ENCODE measurements around the gene ELMOD1.

The ELMOD1 gene

GRCh38 chr11:107660066-107660465, 69.1 kb downstream of the ELMOD1 start:
- H3K79me2 ChIP-seq (ENCODE audit: insufficient read depth, low read length): no peaks in the 10 kb centered on the region
- H3K4me3 ChIP-seq (ENCODE audit: insufficient read depth, low read length, poor library complexity, severe bottlenecking): no peak overlapping the region
- H3K27me3 ChIP-seq (ENCODE audit: low read length): no peaks in the 10 kb centered on the region
- no peaks in the 10 kb centered on the region for H3K36me3 ChIP-seq (ENCODE audit: low read length)
- TF ChIP-seq EZH2phosphoT487 (conservative IDR thresholded peaks at IDR 0.05; ENCODE audit: low read length) (no peak), CTCF (IDR thresholded peaks at IDR 0.05; ENCODE audit: insufficient read depth, low read length, poor library complexity, severe bottlenecking) (no peak)
- no peak overlapping the region for H3K4me2 ChIP-seq (ENCODE audit: low read depth, low read length, poor library complexity, severe bottlenecking)
- H3K9ac ChIP-seq (ENCODE audit: low read length): no peak overlapping the region
- H3K27ac ChIP-seq (ENCODE audit: low read depth, low read length): no peak overlapping the region
- no peaks in the 10 kb centered on the region for H4K20me1 ChIP-seq (ENCODE audit: low read depth, low read length)
- H3K9me3 ChIP-seq (ENCODE audit: insufficient read depth, low read length): no peaks in the 10 kb centered on the region
- no peaks in the 10 kb centered on the region for H3K9me2 ChIP-seq (replicated peaks; ENCODE audit: insufficient read depth, low read length)
- H3F3A ChIP-seq (ENCODE audit: insufficient read depth): no peaks in the 10 kb centered on the region
- no peak overlapping the region for H2AFZ ChIP-seq (ENCODE audit: low read depth, low read length, severe bottlenecking)

- H3K27ac ChIP-seq (ENCODE audit: low read depth, low read length): no peak overlapping the region
- no peaks in the 10 kb centered on the region for H3K9me2 ChIP-seq (replicated peaks; ENCODE audit: insufficient read depth, low read length)
- no peaks in the 10 kb centered on the region for H3F3A ChIP-seq (ENCODE audit: insufficient read depth)
- no peaks in the 10 kb centered on the region for H4K20me1 ChIP-seq (ENCODE audit: low read depth, low read length)
- H3K79me2 ChIP-seq (ENCODE audit: insufficient read depth, low read length): no peaks in the 10 kb centered on the region
- H3K36me3 ChIP-seq (ENCODE audit: low read length): no peaks in the 10 kb centered on the region
- H3K4me2 ChIP-seq (ENCODE audit: low read depth, low read length, poor library complexity, severe bottlenecking): no peak overlapping the region
- H3K9me3 ChIP-seq (ENCODE audit: insufficient read depth, low read length): no peaks in the 10 kb centered on the region
- no peak overlapping the region for H2AFZ ChIP-seq (ENCODE audit: low read depth, low read length, severe bottlenecking)
- no peak overlapping the region for H3K4me3 ChIP-seq (ENCODE audit: insufficient read depth, low read length, poor library complexity, severe bottlenecking)
- no peaks in the 10 kb centered on the region for H3K27me3 ChIP-seq (ENCODE audit: low read length)
- no peak for TF ChIP-seq EZH2phosphoT487 (conservative IDR thresholded peaks at IDR 0.05; ENCODE audit: low read length)
- no peak for TF ChIP-seq CTCF (IDR thresholded peaks at IDR 0.05; ENCODE audit: insufficient read depth, low read length, poor library complexity, severe bottlenecking)
- H3K9ac ChIP-seq (ENCODE audit: low read length): no peak overlapping the region
Measured at GRCh38 chr11:107661656-107662055, 70.7 kb downstream of the ELMOD1 start.

- Histone ChIP-seq H2AFZ (ENCODE audit: low read depth, low read length, severe bottlenecking) (no peak overlapping the region), H3K4me2 (ENCODE audit: low read depth, low read length, poor library complexity, severe bottlenecking) (no peak overlapping the region), H3K9me3 (ENCODE audit: insufficient read depth, low read length) (no peaks in the 10 kb centered on the region), H3K9ac (ENCODE audit: low read length) (no peak overlapping the region), H3K4me3 (ENCODE audit: insufficient read depth, low read length, poor library complexity, severe bottlenecking) (no peak overlapping the region), H3F3A (ENCODE audit: insufficient read depth) (no peaks in the 10 kb centered on the region), H3K27ac (ENCODE audit: low read depth, low read length) (no peak overlapping the region), H3K79me2 (ENCODE audit: insufficient read depth, low read length) (no peaks in the 10 kb centered on the region), H4K20me1 (ENCODE audit: low read depth, low read length) (no peaks in the 10 kb centered on the region), H3K9me2 (replicated peaks; ENCODE audit: insufficient read depth, low read length) (no peaks in the 10 kb centered on the region), H3K36me3 (ENCODE audit: low read length) (no peaks in the 10 kb centered on the region), H3K27me3 (ENCODE audit: low read length) (no peaks in the 10 kb centered on the region)
- no peak for TF ChIP-seq CTCF (IDR thresholded peaks at IDR 0.05; ENCODE audit: insufficient read depth, low read length, poor library complexity, severe bottlenecking)
- TF ChIP-seq EZH2phosphoT487 (conservative IDR thresholded peaks at IDR 0.05; ENCODE audit: low read length): no peak
Measured at GRCh38 chr11:107665018-107665417, 74.1 kb downstream of the ELMOD1 start.

Data from SU-DHL-6 (cell line).